Measurements from ENCODE around the gene RAC3.

RAC3 gene

DNA sequence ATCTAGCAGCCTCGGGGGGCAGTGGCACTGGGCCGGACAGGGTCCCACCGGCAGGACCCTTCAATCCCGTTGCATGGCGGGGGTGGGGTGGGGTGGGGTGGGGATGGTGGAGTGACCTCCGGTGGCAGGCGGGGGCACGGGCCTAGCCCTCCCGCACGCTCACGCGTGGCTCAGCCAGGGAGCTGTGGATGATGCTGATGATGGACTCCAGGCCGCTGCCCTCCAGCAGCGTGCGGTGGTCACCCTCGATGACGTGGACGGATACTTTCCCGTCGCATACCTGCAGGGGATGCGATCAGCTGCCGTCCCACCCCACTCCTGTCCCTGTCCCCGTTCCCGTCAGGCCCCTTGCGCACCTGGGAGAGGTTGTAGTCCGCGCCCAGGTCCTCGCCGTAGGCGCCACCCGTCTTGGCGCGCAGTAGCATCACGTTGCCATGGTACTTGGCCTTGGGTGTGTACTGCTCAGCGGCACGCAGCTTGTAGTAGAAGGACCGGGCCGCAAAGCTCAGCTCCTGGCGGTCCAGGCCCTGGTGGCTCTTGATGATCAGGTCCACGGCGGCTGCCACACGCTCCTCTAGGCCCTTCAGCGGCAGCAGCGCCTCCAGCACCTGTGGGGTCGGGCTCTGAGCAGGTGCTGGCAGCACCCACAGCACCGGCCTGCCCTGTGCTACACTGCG, 47.7 kb downstream of the RAC3 start:
- DNase-seq: no peak
- intact Hi-C loops (cut with DNase I): no loop called here

DNA sequence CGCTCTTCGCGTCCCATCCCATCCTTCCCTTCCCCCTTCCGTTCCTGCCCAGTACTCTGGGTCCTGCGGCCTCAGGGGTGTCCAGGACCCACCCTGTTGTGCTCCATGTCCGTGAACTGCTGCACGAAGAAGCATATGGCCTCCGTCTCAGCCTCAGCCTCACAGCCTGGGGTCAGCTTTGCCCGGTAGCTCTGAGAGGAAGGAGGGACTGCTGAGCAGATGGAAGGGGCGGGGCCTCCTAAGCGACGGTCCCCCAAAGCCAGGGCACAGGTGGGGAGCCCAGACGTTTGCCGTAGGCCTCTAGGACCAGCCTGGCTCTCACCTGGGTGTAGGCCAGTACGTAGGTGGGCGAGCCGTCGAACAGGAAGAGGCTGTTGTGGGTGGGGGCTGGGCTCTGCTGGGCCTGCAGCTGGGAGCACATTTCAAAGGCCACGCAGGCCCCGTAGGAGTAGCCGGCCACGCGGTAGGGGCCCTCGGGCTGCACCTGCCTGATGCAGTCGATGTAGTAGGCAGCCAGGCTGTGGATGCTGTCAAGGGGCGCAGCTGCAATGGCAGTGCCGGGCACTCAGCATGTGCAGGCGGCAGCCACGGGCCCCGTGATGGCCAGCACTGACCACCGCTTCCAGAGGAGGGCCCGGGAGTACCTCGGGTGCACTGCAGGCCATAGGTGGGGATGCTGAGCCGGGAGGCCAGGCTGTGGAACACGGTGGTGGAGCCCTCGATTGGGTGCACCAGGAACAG, 48.7 kb downstream of the RAC3 start:
- intact Hi-C loops (cut with DNase I): no loop called here
- DNase-seq: no peak

DNA sequence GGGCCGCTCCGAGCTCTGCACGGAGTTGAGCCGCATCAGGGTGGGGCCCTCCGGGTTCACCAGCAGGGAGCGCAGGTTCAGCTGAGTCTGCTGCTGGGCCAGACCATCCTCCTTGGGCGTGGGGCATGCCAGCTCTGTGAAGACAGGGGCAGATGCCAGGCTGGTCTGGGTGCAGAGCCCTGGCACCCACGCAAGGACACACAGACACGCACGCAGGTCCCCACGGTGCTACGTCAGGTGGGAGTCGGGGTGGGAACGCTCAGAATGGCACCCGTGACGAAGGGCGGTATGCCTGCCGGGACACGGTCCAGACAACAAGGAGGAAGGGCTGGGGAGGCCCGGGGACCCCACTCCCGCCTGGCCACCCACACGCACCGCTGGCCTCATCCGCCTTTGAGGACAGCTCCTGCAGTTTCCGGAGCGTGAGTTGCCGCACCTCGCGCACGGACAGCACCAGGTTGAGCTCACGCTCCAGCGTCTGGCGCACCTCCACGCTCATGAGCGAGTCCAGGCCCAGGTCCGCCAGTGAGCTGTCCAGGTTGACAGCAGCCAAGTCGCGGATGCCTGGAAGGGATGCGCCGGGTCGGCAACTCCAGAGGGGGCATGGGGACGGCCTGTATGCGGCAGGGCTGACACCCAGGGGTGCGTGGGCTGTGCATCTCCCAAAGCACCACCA, 49.4 kb downstream of the RAC3 start:
- DNase-seq: no peak
- intact Hi-C loops (cut with DNase I): no loop called here

DNA sequence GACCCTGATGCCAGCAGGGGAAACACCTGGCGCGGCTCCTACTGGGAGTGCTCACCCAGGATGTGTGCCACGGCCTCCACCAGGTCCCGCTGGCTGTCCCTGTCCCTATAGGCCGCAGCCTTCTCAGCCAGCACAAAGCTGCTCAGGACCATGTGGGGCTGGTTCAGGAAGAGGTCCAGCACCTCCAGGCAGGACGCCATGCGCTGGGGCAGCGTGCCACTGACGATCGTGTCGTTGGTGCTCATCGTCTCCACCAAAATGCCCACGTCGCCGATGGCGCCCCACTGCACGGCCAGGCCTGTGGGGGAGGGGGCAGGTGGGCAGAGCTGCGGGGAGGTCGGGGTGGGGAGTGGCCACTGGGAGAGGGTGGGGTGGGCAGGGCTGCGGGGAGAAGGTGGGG, 50.1 kb downstream of the RAC3 start:
- intact Hi-C loops (cut with DNase I): no loop called here
- DNase-seq: no peak

DNA sequence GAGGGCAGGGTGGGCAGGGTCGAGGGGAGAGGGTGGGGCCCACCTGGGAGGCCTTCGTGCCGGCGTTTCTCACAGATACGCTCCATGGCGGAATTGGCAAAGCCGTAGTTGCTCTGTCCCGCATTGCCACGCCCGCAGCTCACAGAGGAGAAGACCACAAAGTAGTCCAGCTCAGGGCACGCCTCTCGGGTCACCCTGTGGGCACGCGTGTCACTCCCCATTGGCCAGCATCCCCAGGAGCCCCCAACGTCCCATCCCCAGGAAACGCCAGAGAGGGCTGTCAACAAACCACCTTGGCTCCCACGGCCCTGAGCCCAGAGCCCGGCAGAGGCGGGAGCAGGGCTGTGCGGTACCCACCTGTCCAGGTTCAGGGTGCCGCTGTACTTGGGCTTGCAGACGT, 50.5 kb downstream of the RAC3 start:
- intact Hi-C loops (cut with DNase I): no loop called here

DNA sequence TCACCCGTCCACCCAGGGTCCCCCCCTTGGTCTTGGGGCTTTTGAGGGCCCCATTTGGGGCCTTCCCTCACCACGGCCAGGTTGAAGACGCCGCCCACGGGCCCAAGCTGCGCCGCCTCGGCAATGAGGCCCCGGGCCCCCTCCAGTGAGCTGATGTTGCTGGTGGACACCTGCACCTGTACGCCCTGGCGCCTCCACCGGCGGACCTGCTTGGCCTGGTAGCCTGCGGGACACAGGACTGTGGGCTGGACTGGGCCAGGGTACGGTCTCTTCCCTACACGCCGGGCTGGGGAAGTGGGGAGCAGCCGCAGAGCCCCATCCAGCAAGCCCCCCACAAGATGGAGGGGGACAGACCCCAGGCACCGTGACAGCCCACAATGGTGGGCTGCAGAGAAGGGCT, 51.0 kb downstream of the RAC3 start:
- DNase-seq: no peak
- intact Hi-C loops (cut with DNase I): no loop called here

More for the DNA sequence above, 50.5 kb downstream of the RAC3 start:
- DNase-seq: no peak

DNA sequence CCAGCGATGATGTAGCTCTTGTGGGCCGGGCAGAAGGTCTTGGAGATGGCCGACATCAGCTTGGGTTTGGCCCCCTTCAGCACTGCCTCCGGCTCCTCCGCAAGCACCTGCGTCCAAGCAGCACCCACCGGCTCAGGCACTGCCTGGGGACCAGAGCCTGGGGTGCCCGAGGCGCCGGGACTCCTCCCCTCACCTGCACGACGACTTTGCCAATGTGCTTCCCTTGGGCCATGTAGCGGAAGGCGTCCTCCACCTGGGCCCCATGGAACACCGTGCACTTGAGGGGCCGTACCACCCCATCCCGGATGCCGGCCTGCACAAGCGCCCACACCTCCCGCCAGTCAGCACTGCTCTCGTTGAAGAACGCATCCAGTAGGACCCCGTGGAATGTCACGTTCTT, 51.5 kb downstream of the RAC3 start:
- DNase-seq: no peak
- intact Hi-C loops (cut with DNase I): no loop called here
